Caco-2 (cell line): Measurements from ENCODE around the gene SLC41A2. TPM values are rescaled to one million over a fixed set of nuclear protein-coding genes. Genes with fewer than 3 reads are reported as not detected.
"Not testable (repeated sequence)": the region's sequence is repeated elsewhere in the genome, so short reads cannot be mapped to it uniquely, and the experiment has no call there.

Experiments
- BruUV-seq: library from RNA; stranded (reverse); fragments of 400-500 nt; replicated peaks from 2 replicates; lab custom pipeline; 2021; lab: Mats Ljungman, UMichigan
- CTCF ChIA-PET: fragments of 300-600 bp; sonication (Branson Sonifier 250); formaldehyde crosslinking; loops from one replicate; lab custom pipeline; 2022; ENCODE audit warnings: antibody characterized with exemption; lab: Charles Lee
- POLR2A ChIA-PET: fragments of 300-600 bp; sonication (Branson Sonifier 250); formaldehyde crosslinking; loops from one replicate; lab custom pipeline; 2022; ENCODE audit warnings: antibody characterized with exemption; lab: Charles Lee
- DNase-seq, 2 experiments: peaks; one replicate each; pipeline versions ENCODE4 v3.0.0 to v3.0.0-alpha.2; 2020 to 2022
- H3K27me3 ChIP-seq: replicated peaks from 2 replicates; pipeline ENCODE4 v1.6.0; 2011; ENCODE audit warnings: low read length; ENCODE audit not compliant: control insufficient read depth, insufficient read depth
- H3K36me3 ChIP-seq: 2 replicates; pipeline ENCODE4 v1.5.1; 2011; ENCODE audit warnings: low read length; ENCODE audit not compliant: control insufficient read depth, insufficient read depth
- H3K4me1 ChIP-seq: fragments of 250-450 bp; sonication (Bioruptor Pico); 2 replicates; pipeline ENCODE4 v1.5.1; 2020; ENCODE audit warnings: mild to moderate bottlenecking
- H3K4me3 ChIP-seq: 2 replicates; pipeline ENCODE4 v1.5.1; 2011; ENCODE audit warnings: low read depth, mild to moderate bottlenecking, control low read depth, low read length
- H3K9me3 ChIP-seq: fragments of 250-450 bp; sonication (Bioruptor Pico); 2 replicates; pipeline ENCODE4 v1.5.1; 2020; ENCODE audit warnings: mild to moderate bottlenecking, moderate library complexity
- H3K27ac Mint-ChIP-seq: one replicate; pipeline ENCODE4 v1.8.0; 2022; ENCODE audit warnings: mixed read lengths; ENCODE audit not compliant: unreplicated experiment
- H3K27me3 Mint-ChIP-seq: one replicate; pipeline ENCODE4 v1.8.0; 2022; ENCODE audit warnings: mixed read lengths; ENCODE audit not compliant: insufficient read depth, unreplicated experiment
- H3K36me3 Mint-ChIP-seq: one replicate; pipeline ENCODE4 v1.8.0; 2022; ENCODE audit warnings: mild to moderate bottlenecking, mixed read lengths; ENCODE audit not compliant: insufficient read depth, unreplicated experiment
- H3K4me1 Mint-ChIP-seq: one replicate; pipeline ENCODE4 v1.8.0; 2022; ENCODE audit warnings: low read depth, mixed read lengths; ENCODE audit not compliant: unreplicated experiment
- H3K4me3 Mint-ChIP-seq: one replicate; pipeline ENCODE4 v1.8.0; 2022; ENCODE audit warnings: mild to moderate bottlenecking, moderate library complexity, mixed read lengths; ENCODE audit not compliant: unreplicated experiment
- H3K9me3 Mint-ChIP-seq: one replicate; pipeline ENCODE4 v1.8.0; 2022; ENCODE audit warnings: mixed read lengths; ENCODE audit not compliant: unreplicated experiment
- CTCF ChIP-seq, 2 experiments: fragments of 200-600 bp in 1 of 2; IDR thresholded peaks; 1 replicate in 1 of 2; 2 replicates in 1 of 2; pipeline versions ENCODE4 v1.5.1 to v1.8.0; 2011 to 2022; ENCODE audit warnings: antibody characterized with exemption in 1 of 2, control low read depth in 1 of 2, inconsistent platforms in 1 of 2, low read depth in 1 of 2, low read length in 1 of 2, mild to moderate bottlenecking in 1 of 2, moderate library complexity in 1 of 2; ENCODE audit not compliant: insufficient read depth in 1 of 2, severe bottlenecking in 1 of 2, unreplicated experiment in 1 of 2
- intact Hi-C: fragments of 100-400 bp; cut with micrococcal nuclease; formaldehyde crosslinking; loops from one replicate; pipeline ENCODE4 v1.10.0; 2022; ENCODE audit not compliant: unreplicated experiment
- total RNA-seq: library from RNA; stranded (reverse); gene quantifications from 2 replicates; pipeline ENCODE4 v1.2.3, GENCODE V29; 2022

The SLC41A2 gene
- total RNA-seq, 1 experiment from 2014 or later: 21.6 TPM

- Mint-ChIP-seq H3K4me3 (peak within 1 kb of the TSS; percentile 88), H3K36me3 (peaks cover 25% of the 10 kb centered on the region), H3K27ac (peak within 1 kb of the TSS; percentile 79), H3K4me1 (peaks cover 20% of the 10 kb centered on the region), H3K9me3 (no peaks in the 10 kb centered on the region), H3K27me3 (no peaks in the 10 kb centered on the region)
- Histone ChIP-seq H3K4me3 (peak within 1 kb of the TSS; percentile 80), H3K36me3 (no peaks in the 10 kb centered on the region), H3K9me3 (no peaks in the 10 kb centered on the region), H3K27me3 (no peaks in the 10 kb centered on the region), H3K4me1 (peaks cover 7% of the 10 kb centered on the region; the same call in 1 of the 2 replicates)
- TF ChIP-seq CTCF (IDR thresholded peaks at IDR 0.05; ENCODE audit: insufficient read depth in 1 of 2, low read depth in 1 of 2, low read length in 1 of 2, severe bottlenecking in 1 of 2, unreplicated experiment in 1 of 2): no peak
- BruUV-seq: no TSS peak
- POLR2A ChIA-PET: no interaction called here
- DNase-seq: peak; percentile 93 to 95
- intact Hi-C loops: loop anchor here (1.0 to 2.0 kb wide), 2 partner anchors 28 to 67 kb away; partner anchors contain the start of gene SLC41A2
- CTCF ChIA-PET: interaction anchor here (0.7 kb wide), 1 partner anchor 1976 kb away, joined by 3 read pairs; no protein-coding TSS in a partner anchor
Measured at GRCh38 chr12:104986022-104986941, 28.2 kb upstream of the SLC41A2 start, which contains the start of gene NOPCHAP1. Gene NOPCHAP1, plus strand, starts transcription at chr12:104986316. Its CDS starts 37 bp downstream, at chr12:104986353.

- Histone ChIP-seq H3K4me3 (no peak overlapping the region), H3K27me3 (no peaks in the 10 kb centered on the region), H3K9me3 (no peaks in the 10 kb centered on the region), H3K4me1 (peaks cover 7% of the 10 kb centered on the region; the same call in 1 of the 2 replicates), H3K36me3 (no peaks in the 10 kb centered on the region)
- DNase-seq: peak in 1 of 2 experiments; percentile 5
- intact Hi-C loops: no loop called here
- Mint-ChIP-seq H3K9me3 (no peaks in the 10 kb centered on the region), H3K4me1 (peaks cover 20% of the 10 kb centered on the region), H3K27me3 (peaks cover 3% of the 10 kb centered on the region), H3K4me3 (peak overlapping the region; percentile 88), H3K27ac (peak overlapping the region; percentile 79), H3K36me3 (peaks cover 23% of the 10 kb centered on the region)
- ChIA-PET CTCF (no interaction called here), POLR2A (no interaction called here)
- no TSS peak for BruUV-seq
- TF ChIP-seq CTCF (IDR thresholded peaks at IDR 0.05; ENCODE audit: insufficient read depth in 1 of 2, low read depth in 1 of 2, low read length in 1 of 2, severe bottlenecking in 1 of 2, unreplicated experiment in 1 of 2): no peak
Measured at GRCh38 chr12:104985206-104985605, 27.1 kb upstream of the SLC41A2 start.

- H3K36me3 Mint-ChIP-seq, H3K4me1 Mint-ChIP-seq, H3K36me3 ChIP-seq, H3K27ac Mint-ChIP-seq, H3K4me3 Mint-ChIP-seq, CTCF ChIA-PET, H3K27me3 ChIP-seq, POLR2A ChIA-PET, BruUV-seq, intact Hi-C loops, H3K9me3 Mint-ChIP-seq, H3K9me3 ChIP-seq, H3K4me1 ChIP-seq, DNase-seq, H3K4me3 ChIP-seq, H3K27me3 Mint-ChIP-seq: not testable (repeated sequence)
Measured at GRCh38 chr12:104977688-104978087, 19.6 kb upstream of the SLC41A2 start.
